HL-60 (cell line): ENCODE data around the gene RUBCNL.

Source experiments
- DNase-seq, 2 experiments: peaks; one replicate each; pipeline ENCODE4 v3.0.0-alpha.2; 2010 to 2020; ENCODE audit warnings: low read depth in 1 of 2, low spot score in 1 of 2
- H3K27ac ChIP-seq: fragments of 250-450 bp; sonication (Bioruptor Pico); replicated peaks from 2 replicates; pipeline ENCODE4 v1.5.1; 2020; ENCODE audit warnings: mild to moderate bottlenecking, moderate library complexity
- H3K27me3 ChIP-seq: fragments of 250-450 bp; sonication (Bioruptor Pico); 2 replicates; pipeline ENCODE4 v1.5.1; 2021; ENCODE audit warnings: mild to moderate bottlenecking, moderate library complexity; ENCODE audit not compliant: insufficient read depth, poor library complexity, severe bottlenecking
- H3K4me3 ChIP-seq: replicated peaks from 2 replicates; pipeline ENCODE4 v1.5.1; 2011; ENCODE audit warnings: mild to moderate bottlenecking, control low read depth, low read length; ENCODE audit not compliant: insufficient read depth
- CTCF ChIP-seq: IDR thresholded peaks from one replicate; pipeline ENCODE4 v1.5.1; 2011; ENCODE audit warnings: low read length, control low read depth, inconsistent platforms; ENCODE audit not compliant: insufficient read depth
- GABPA ChIP-seq: IDR thresholded peaks from 2 replicates; pipeline ENCODE4 v1.6.1; 2012; ENCODE audit warnings: low read depth
- POLR2AphosphoS5 ChIP-seq: IDR thresholded peaks from 2 replicates; pipeline ENCODE4 v1.6.1; 2012; ENCODE audit warnings: low read depth
- REST ChIP-seq: IDR thresholded peaks from 2 replicates; pipeline ENCODE4 v1.6.1; 2012; ENCODE audit warnings: low read depth; ENCODE audit not compliant: insufficient replicate concordance
- SPI1 ChIP-seq: IDR thresholded peaks from 2 replicates; pipeline ENCODE4 v1.6.1; 2012; ENCODE audit warnings: low read depth, mild to moderate bottlenecking, borderline replicate concordance

The RUBCNL gene

GRCh38 chr13:46380242-46380641, 6.8 kb downstream of the RUBCNL start:
- TF ChIP-seq SPI1, result no peak
- TF ChIP-seq POLR2AphosphoS5, result no peak
- TF ChIP-seq REST, result no peak
- no peak for TF ChIP-seq GABPA
- no peak for TF ChIP-seq CTCF
- Histone ChIP-seq H3K27me3 (no peaks in the 10 kb centered on the region), H3K27ac (peak overlapping the region; percentile 87; the same call in 1 of the 2 replicates), H3K4me3 (no peak overlapping the region)
- DNase-seq, result no peak

- Histone ChIP-seq H3K4me3 (no peak overlapping the region), H3K27ac (peak overlapping the region; percentile 87), H3K27me3 (no peaks in the 10 kb centered on the region)
- TF ChIP-seq SPI1 (no peak), POLR2AphosphoS5 (no peak), REST (no peak), GABPA (no peak), CTCF (no peak)
- no peak for DNase-seq
Observed at GRCh38 chr13:46379611-46380010, 7.4 kb downstream of the RUBCNL start.

GRCh38 chr13:46378411-46378810, 8.6 kb downstream of the RUBCNL start:
- TF ChIP-seq POLR2AphosphoS5 (no peak), REST (no peak), SPI1 (no peak), CTCF (no peak), GABPA (no peak)
- peak; percentile 79 to 88 for DNase-seq
- no peaks in the 10 kb centered on the region for H3K27me3 ChIP-seq
- H3K4me3 ChIP-seq, result no peak overlapping the region
- H3K27ac ChIP-seq, result peak overlapping the region; percentile 87
